Ureter (tissue), 1 donor: ENCODE data around the gene SLC46A2. TPM values are rescaled to one million over a fixed set of nuclear protein-coding genes. Genes with fewer than 3 reads are reported as not detected.
A peak's percentile ranks its signal among the peaks of the same experiment; 100 is the strongest.

Experiments used
- DNase-seq: peaks from one replicate; pipeline ENCODE4 v3.0.0-alpha.2; 2020; ENCODE audit warnings: low spot score
- total RNA-seq: library from RNA; stranded (reverse); gene quantifications from one replicate; pipeline ENCODE4 v1.2.4, GENCODE V29; 2023
- donor health status: DM: yes; HTN: yes; CAD: no.

The SLC46A2 gene
- total RNA-seq, 1 donor from 2014 or later = 4.2 TPM

- no peak for DNase-seq
Measured at GRCh38 chr9:112858005-112858404, 32.7 kb downstream of the SLC46A2 start.

GRCh38 chr9:112856843-112857242 lies 33.8 kb downstream of the SLC46A2 start:
- DNase-seq = no peak

- no peak for DNase-seq
Measured at GRCh38 chr9:112856200-112856599, 34.5 kb downstream of the SLC46A2 start.

GRCh38 chr9:112854657-112855056 lies 36.0 kb downstream of the SLC46A2 start:
- DNase-seq = no peak

GRCh38 chr9:112853882-112854585 lies 36.6 kb downstream of the SLC46A2 start:
- DNase-seq = no peak

GRCh38 chr9:112852741-112853504 lies 37.8 kb downstream of the SLC46A2 start:
- DNase-seq = no peak

GRCh38 chr9:112850840-112851239 lies 39.8 kb downstream of the SLC46A2 start:
- DNase-seq = no peak

GRCh38 chr9:112849363-112849922 lies 41.2 kb downstream of the SLC46A2 start:
- DNase-seq = no peak

- no peak for DNase-seq
Measured at GRCh38 chr9:112848316-112849151, 42.1 kb downstream of the SLC46A2 start.

- no peak for DNase-seq
Measured at GRCh38 chr9:112846528-112847488, 43.9 kb downstream of the SLC46A2 start.

- peak; percentile 85 for DNase-seq
Measured at GRCh38 chr9:112844771-112845542, 45.7 kb downstream of the SLC46A2 start.

- DNase-seq = no peak
Measured at GRCh38 chr9:112842555-112842954, 48.1 kb downstream of the SLC46A2 start.

- DNase-seq = no peak
Measured at GRCh38 chr9:112841261-112841660, 49.4 kb downstream of the SLC46A2 start.

- DNase-seq = no peak
Measured at GRCh38 chr9:112839331-112839730, 51.3 kb downstream of the SLC46A2 start.

- no peak for DNase-seq
Measured at GRCh38 chr9:112838342-112838741, 52.3 kb downstream of the SLC46A2 start.

- DNase-seq = no peak
Measured at GRCh38 chr9:112836394-112836793, 54.3 kb downstream of the SLC46A2 start.

GRCh38 chr9:112833081-112833480 lies 57.6 kb downstream of the SLC46A2 start:
- no peak for DNase-seq

GRCh38 chr9:112831969-112832368 lies 58.7 kb downstream of the SLC46A2 start:
- no peak for DNase-seq

- peak; percentile 70 for DNase-seq
Measured at GRCh38 chr9:112831281-112831851, 59.3 kb downstream of the SLC46A2 start.
